NOMO-1 treated with DMSO at 0.1 percent for 48 hours (cell line): Measurements from ENCODE around the gene BCR.
"Not testable (repeated sequence)": the region's sequence is repeated elsewhere in the genome, so short reads cannot be mapped to it uniquely, and the experiment has no call there.

Experiments
- DNase-seq: peaks from one replicate; lab custom pipeline; 2025; ENCODE audit not compliant: unreplicated experiment; lab: John Stamatoyannopoulos, UW

Gene BCR

GRCh38 chr22:23285734-23286133, 105.4 kb downstream of the BCR start:
- no peak for DNase-seq

GRCh38 chr22:23286296-23286695, 106.0 kb downstream of the BCR start:
- DNase-seq, result no peak

GRCh38 chr22:23287136-23288095, 107.1 kb downstream of the BCR start:
- DNase-seq, result no peak

GRCh38 chr22:23288301-23289129, 108.2 kb downstream of the BCR start:
- no peak for DNase-seq

- DNase-seq, result no peak
Measured at GRCh38 chr22:23289130-23289503, 108.8 kb downstream of the BCR start.

GRCh38 chr22:23289851-23290724, 109.8 kb downstream of the BCR start:
- peak; percentile 8 for DNase-seq

GRCh38 chr22:23291806-23292452, 111.6 kb downstream of the BCR start:
- no peak for DNase-seq

- DNase-seq, result no peak
Measured at GRCh38 chr22:23292453-23293350, 112.4 kb downstream of the BCR start.

- no peak for DNase-seq
Measured at GRCh38 chr22:23293720-23294119, 113.4 kb downstream of the BCR start.

GRCh38 chr22:23294221-23294620, 113.9 kb downstream of the BCR start:
- no peak for DNase-seq

GRCh38 chr22:23300476-23300875, 120.2 kb downstream of the BCR start:
- DNase-seq, result no peak

- no peak for DNase-seq
Measured at GRCh38 chr22:23301591-23301990, 121.3 kb downstream of the BCR start.

GRCh38 chr22:23302171-23303002, 122.1 kb downstream of the BCR start:
- no peak for DNase-seq

GRCh38 chr22:23305321-23305910, 125.1 kb downstream of the BCR start:
- no peak for DNase-seq

GRCh38 chr22:23305922-23306374, 125.6 kb downstream of the BCR start:
- no peak for DNase-seq

- no peak for DNase-seq
Measured at GRCh38 chr22:23306438-23306921, 126.2 kb downstream of the BCR start.

GRCh38 chr22:23306926-23307325, 126.6 kb downstream of the BCR start:
- no peak for DNase-seq

- not testable (repeated sequence) for DNase-seq
Measured at GRCh38 chr22:23307511-23307910, 127.2 kb downstream of the BCR start.
